ENCODE results near the gene MEIKIN.
"Not testable (repeated sequence)": the region's sequence is repeated elsewhere in the genome, so short reads cannot be mapped to it uniquely, and the experiment has no call there.

Gene MEIKIN

DNA sequence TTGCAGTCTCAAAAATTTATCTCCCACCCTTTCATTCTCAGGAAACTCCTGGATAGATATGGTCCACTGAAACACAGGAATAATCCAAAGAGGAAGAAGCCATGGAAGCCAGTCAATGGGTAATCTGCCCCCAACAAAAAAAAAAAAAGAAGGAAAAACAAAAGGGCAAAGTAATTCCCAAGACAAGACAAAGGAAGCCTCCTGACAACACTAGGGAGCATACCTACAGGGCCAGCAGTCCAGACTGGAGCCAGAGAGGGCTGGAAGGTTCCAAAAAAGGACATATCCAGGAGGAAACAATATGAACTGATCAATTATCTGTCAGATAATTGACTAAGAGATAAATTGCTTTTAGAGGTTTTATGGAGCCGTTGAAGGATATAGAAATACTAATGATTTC, 161.6 kb downstream of the MEIKIN start:
- TF ChIP-seq, protein P1, sequence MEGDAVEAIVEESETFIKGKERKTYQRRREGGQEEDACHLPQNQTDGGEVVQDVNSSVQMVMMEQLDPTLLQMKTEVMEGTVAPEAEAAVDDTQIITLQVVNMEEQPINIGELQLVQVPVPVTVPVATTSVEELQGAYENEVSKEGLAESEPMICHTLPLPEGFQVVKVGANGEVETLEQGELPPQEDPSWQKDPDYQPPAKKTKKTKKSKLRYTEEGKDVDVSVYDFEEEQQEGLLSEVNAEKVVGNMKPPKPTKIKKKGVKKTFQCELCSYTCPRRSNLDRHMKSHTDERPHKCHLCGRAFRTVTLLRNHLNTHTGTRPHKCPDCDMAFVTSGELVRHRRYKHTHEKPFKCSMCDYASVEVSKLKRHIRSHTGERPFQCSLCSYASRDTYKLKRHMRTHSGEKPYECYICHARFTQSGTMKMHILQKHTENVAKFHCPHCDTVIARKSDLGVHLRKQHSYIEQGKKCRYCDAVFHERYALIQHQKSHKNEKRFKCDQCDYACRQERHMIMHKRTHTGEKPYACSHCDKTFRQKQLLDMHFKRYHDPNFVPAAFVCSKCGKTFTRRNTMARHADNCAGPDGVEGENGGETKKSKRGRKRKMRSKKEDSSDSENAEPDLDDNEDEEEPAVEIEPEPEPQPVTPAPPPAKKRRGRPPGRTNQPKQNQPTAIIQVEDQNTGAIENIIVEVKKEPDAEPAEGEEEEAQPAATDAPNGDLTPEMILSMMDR (IDR thresholded peaks at IDR 0.05; ENCODE audit: extremely low read depth, insufficient read depth, missing control alignments) = no peak
- in situ Hi-C loops (cut with MboI; ENCODE audit: low pct_unique_long_range_greater_than_20kb, low sequenced_read_pairs, unreplicated experiment) = no loop called here
- DNase-seq (ENCODE audit: low spot score) = no peak

DNA sequence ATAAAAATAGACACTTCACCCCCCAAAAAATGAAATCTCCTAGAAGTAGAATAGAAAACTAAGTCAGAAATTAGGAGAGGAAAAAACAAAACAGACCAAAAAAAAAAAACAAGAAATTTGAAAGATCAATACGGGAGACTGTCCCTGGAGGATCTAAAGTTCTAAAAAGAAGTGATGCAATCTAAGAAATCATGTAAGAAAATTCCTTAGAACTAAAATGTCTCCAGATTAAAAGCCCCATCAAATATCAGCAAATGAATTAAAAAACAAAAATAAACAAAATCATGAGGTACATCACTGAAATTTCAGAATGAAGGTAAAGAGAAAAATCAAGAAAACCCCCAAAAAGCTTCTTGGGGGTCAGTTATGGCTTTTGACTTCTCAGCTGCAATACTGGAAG, 162.1 kb downstream of the MEIKIN start:
- TF ChIP-seq, protein P1 (IDR thresholded peaks at IDR 0.05; ENCODE audit: extremely low read depth, insufficient read depth, missing control alignments) = no peak
- in situ Hi-C loops (cut with MboI; ENCODE audit: low pct_unique_long_range_greater_than_20kb, low sequenced_read_pairs, unreplicated experiment) = no loop called here
- no peak for DNase-seq (ENCODE audit: low spot score)

DNA sequence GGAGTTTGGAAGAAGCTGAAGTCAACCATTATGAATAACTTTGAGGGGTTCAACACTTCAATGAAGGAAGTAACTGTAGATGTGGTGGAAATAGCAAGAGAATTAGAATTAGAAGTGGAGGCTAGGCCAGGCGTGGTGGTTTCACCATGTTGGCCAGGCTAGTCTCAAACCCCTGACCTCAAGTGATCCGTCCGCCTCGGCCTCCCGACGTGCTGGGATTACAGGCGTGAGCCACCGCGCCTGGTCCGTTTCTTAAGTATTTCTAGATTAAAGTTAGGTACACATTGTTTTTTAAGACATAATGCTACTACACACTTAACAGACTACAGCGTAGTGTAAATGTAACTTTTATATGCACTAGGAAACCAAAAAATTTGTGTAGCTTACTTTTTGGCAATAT, 162.7 kb downstream of the MEIKIN start:
- DNase-seq (ENCODE audit: low spot score) = no peak
- TF ChIP-seq, protein P1 (IDR thresholded peaks at IDR 0.05; ENCODE audit: extremely low read depth, insufficient read depth, missing control alignments) = no peak
- in situ Hi-C loops (cut with MboI; ENCODE audit: low pct_unique_long_range_greater_than_20kb, low sequenced_read_pairs, unreplicated experiment) = no loop called here

DNA sequence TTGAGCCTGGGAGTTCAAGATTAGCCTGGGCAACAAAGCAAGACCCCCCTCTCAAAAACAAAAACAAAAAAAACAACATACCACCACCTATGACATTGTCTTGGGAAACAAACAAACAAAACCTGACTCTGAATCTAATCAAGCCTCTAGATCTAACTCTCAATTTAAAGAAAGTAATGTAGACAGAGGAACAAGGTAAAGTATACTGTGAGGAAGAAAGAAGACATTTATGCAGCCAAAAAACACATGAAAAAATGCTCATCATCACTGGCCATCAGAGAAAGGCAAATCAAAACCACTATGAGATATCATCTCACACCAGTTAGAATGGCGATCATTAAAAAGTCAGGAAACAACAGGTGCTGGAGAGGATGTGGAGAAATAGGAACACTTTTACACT, 167.3 kb downstream of the MEIKIN start:
- DNase-seq (ENCODE audit: low spot score); in situ Hi-C loops (cut with MboI; ENCODE audit: low pct_unique_long_range_greater_than_20kb, low sequenced_read_pairs, unreplicated experiment): not testable (repeated sequence)

DNA sequence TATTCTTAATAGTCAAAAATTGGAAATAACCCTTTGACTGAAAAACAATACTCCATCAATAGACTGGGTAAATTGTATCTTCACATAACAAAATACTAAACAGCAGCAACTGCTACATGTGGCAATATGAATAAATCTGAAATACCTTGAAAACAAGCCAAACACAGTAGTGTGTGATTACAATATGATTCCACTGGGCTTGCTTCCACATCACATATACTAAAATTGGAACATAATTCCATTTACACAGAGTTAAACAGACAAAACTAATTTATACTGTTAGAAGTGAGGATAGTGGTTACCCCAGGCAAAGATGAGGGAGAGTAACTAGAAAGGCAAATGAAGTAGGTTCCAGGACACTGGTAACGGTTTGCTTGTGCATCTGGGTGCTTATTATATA, 169.0 kb downstream of the MEIKIN start:
- no peak for DNase-seq (ENCODE audit: low spot score)
- in situ Hi-C loops (cut with MboI; ENCODE audit: low pct_unique_long_range_greater_than_20kb, low sequenced_read_pairs, unreplicated experiment) = no loop called here
- TF ChIP-seq, protein P1 (IDR thresholded peaks at IDR 0.05; ENCODE audit: extremely low read depth, insufficient read depth, missing control alignments) = no peak

DNA sequence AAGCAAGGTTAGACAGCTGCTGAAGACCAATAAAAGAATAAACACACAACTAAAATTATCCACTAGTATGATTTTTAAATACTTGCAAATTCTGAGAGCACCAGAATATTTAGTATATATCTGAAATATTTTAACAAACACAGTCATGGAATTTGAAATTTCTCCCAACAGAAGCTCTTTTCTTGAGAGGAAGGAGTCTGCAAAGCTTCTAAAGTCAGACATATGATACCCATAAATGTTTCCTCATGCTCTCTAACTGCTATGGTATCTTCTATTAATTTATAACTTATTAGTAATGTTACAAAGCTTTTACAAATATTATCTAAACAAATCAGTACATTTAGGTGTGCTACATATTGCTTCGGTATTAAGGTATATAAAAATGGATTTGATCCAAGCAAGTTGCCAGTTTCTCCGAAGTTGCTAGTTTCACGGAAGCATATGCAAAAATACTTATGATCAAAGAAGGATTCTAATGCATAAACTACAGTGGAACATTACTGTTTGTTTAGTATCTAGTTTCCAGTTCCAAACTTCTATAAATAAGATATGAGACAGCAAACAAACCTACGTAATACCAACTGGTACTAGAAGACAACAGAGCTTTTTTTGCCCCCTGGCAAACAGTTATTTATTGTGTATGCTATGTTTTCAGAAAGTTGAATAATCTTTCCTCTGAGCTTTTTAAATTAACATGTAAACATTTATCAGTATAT, 170.7 kb downstream of the MEIKIN start:
- TF ChIP-seq, protein P1 (IDR thresholded peaks at IDR 0.05; ENCODE audit: extremely low read depth, insufficient read depth, missing control alignments) = no peak
- no peak for DNase-seq (ENCODE audit: low spot score)
- in situ Hi-C loops (cut with MboI; ENCODE audit: low pct_unique_long_range_greater_than_20kb, low sequenced_read_pairs, unreplicated experiment) = no loop called here

DNA sequence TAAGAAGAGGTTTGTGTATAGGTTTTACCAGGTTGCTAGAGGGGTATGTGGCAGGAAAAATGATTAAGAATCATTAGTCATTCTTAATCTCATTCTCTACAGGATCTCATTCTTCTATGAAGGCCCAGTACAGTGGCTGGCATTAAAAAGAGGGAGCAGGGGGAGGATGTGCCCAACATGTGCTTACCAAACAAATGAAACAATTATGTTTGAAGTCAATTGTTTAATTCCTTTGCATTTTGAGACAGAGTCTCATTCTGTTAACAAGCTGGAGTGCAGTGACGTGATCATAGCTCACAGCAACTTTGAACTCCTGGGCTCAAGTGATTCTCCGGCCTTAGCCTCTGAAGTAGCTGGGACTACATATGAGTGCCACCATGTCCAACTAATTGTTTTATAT, 171.7 kb downstream of the MEIKIN start:
- DNase-seq (ENCODE audit: low spot score) = no peak
- in situ Hi-C loops (cut with MboI; ENCODE audit: low pct_unique_long_range_greater_than_20kb, low sequenced_read_pairs, unreplicated experiment) = no loop called here
- TF ChIP-seq, protein P1 (IDR thresholded peaks at IDR 0.05; ENCODE audit: extremely low read depth, insufficient read depth, missing control alignments) = no peak

Data from GM13977 (cell line).